ENCODE data around the gene SNTN. TPM values are rescaled to one million over a fixed set of nuclear protein-coding genes. Genes with fewer than 3 reads are reported as not detected.
A peak's percentile ranks its signal among the peaks of the same experiment; 100 is the strongest.

The SNTN gene
- total and polyA plus RNA-seq, 8 donors: 1.7 to 17.8 (median 10.5) TPM; not detected in 1

DNA sequence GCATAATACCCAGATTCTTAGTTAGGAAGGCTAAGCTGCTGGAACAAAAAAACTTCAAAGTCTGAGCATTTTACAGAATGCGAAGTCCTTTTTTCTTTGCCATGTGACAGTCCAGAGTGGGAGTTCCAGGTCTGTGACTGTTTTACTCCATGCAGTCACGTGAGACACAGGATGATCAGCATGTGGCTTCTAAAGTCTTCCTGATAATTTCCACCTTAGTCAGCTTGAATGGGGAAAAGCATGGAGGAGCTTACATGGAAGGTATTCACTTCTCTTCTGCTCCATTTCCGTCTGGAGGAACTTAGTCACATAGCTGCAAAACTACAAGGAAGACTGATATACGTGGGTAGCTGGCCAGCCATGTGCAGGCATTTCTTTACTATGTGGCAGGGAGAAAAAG lies 1.7 kb downstream of the SNTN start:
- no peaks in the 10 kb centered on the region for H3K36me3 ChIP-seq
- TF ChIP-seq, protein P1, sequence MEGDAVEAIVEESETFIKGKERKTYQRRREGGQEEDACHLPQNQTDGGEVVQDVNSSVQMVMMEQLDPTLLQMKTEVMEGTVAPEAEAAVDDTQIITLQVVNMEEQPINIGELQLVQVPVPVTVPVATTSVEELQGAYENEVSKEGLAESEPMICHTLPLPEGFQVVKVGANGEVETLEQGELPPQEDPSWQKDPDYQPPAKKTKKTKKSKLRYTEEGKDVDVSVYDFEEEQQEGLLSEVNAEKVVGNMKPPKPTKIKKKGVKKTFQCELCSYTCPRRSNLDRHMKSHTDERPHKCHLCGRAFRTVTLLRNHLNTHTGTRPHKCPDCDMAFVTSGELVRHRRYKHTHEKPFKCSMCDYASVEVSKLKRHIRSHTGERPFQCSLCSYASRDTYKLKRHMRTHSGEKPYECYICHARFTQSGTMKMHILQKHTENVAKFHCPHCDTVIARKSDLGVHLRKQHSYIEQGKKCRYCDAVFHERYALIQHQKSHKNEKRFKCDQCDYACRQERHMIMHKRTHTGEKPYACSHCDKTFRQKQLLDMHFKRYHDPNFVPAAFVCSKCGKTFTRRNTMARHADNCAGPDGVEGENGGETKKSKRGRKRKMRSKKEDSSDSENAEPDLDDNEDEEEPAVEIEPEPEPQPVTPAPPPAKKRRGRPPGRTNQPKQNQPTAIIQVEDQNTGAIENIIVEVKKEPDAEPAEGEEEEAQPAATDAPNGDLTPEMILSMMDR (IDR thresholded peaks at IDR 0.05): no peak
- no peaks in the 10 kb centered on the region for H3K27me3 ChIP-seq
- DNase-seq: no peak
- H3K4me1 ChIP-seq: no peaks in the 10 kb centered on the region
- intact Hi-C loops (cut with DNase I): no loop called here
- H3K4me3 ChIP-seq: no peak overlapping the region
- no peak overlapping the region for H3K27ac ChIP-seq
- no peak for ATAC-seq
- H3K9me3 ChIP-seq: no peaks in the 10 kb centered on the region

DNA sequence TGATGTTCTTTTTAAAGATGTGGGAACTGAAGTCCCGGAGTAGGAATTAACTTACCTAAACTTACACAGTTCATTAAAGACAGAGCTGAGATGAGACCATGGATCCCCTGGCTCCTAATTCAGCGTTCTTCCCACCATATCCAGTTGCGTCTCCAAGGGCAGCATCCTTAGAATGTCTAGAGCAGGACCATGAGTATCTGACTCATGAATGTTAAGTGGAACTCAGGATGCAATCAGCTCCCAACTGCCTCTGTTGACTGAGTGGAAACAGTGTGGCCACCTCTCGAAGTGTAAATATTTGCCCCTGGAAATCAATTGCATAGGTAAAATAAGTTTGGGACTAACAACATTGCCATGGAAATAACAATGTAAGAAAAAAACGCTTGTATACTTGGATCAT lies 2.5 kb downstream of the SNTN start:
- no peak overlapping the region for H3K27ac ChIP-seq
- TF ChIP-seq, protein P1 (IDR thresholded peaks at IDR 0.05): no peak
- H3K4me1 ChIP-seq: no peaks in the 10 kb centered on the region
- H3K4me3 ChIP-seq: no peak overlapping the region
- DNase-seq (no peak), ATAC-seq (peak; percentile 86)
- H3K36me3 ChIP-seq: no peaks in the 10 kb centered on the region
- H3K9me3 ChIP-seq: no peaks in the 10 kb centered on the region
- intact Hi-C loops (cut with DNase I): no loop called here
- no peaks in the 10 kb centered on the region for H3K27me3 ChIP-seq

DNA sequence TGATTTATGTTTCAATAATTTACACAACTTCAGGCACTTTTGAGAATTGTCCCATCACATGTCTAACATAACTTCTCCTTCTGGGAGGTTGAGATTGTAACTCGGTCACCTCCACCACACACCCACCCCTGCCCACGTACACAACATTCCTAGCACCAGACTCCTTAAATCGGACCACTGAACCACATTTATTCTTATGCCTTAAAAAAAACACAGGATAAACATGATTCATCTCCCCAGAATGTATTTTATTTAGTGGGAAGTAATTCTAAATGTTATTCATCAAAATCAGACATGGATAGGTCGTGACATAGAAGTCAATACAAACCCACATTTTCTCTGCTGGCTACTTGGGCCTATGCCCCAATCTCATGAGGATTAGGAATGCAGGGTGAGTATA lies 3.0 kb downstream of the SNTN start:
- ATAC-seq: peak; percentile 66
- DNase-seq: no peak
- Histone ChIP-seq H3K4me1 (no peaks in the 10 kb centered on the region), H3K36me3 (no peaks in the 10 kb centered on the region), H3K9me3 (no peaks in the 10 kb centered on the region), H3K4me3 (no peak overlapping the region), H3K27ac (no peak overlapping the region), H3K27me3 (no peaks in the 10 kb centered on the region)
- TF ChIP-seq, protein P1 (IDR thresholded peaks at IDR 0.05): no peak
- intact Hi-C loops (cut with DNase I): no loop called here

DNA sequence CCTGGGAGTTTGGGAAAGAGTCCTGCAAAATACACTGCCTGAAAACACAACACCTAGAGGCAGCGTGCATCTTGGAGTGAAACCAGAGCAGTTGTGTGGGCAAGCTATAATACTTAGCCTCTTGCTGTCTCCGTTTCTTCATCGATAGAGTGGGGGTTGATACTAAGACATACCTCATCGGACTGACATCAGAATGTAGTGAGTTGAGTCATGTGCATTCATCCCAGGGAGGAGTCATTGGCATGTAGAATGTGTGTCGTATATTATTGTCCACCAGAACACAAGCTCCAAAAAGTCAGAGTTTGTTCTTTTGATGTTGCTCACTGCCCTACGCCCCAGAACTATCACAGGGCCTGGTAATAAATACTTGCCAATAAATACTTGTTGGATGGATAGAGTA lies 4.3 kb downstream of the SNTN start:
- Histone ChIP-seq H3K36me3 (no peaks in the 10 kb centered on the region), H3K9me3 (no peaks in the 10 kb centered on the region), H3K27ac (no peak overlapping the region), H3K4me3 (no peak overlapping the region), H3K27me3 (no peaks in the 10 kb centered on the region), H3K4me1 (no peaks in the 10 kb centered on the region)
- intact Hi-C loops (cut with DNase I): no loop called here
- ATAC-seq (no peak), DNase-seq (no peak)
- TF ChIP-seq, protein P1 (IDR thresholded peaks at IDR 0.05): no peak

DNA sequence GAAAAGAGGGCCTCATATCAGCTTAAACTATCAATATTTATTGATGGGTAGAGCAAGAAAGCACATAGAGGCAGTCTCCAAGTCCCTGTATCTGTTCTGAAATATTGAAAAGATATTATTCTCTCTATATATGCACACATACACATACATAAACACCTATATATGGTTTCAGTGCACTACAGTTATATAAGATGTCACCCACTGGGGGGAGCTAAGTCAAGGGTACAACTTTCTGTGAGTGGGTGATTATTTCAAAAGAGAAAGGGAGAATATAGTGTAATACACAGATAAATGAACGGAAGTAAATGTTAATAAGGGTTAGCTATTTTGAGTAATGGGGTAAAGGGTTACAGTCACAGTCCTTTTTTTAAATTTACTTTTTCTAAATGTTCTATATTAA lies 8.8 kb downstream of the SNTN start:
- no peaks in the 10 kb centered on the region for H3K9me3 ChIP-seq
- H3K4me3 ChIP-seq: no peak overlapping the region
- intact Hi-C loops (cut with DNase I): no loop called here
- TF ChIP-seq, protein P1 (IDR thresholded peaks at IDR 0.05): no peak
- H3K4me1 ChIP-seq: no peaks in the 10 kb centered on the region
- DNase-seq (no peak), ATAC-seq (no peak)
- H3K36me3 ChIP-seq: no peaks in the 10 kb centered on the region
- H3K27ac ChIP-seq: no peak overlapping the region
- no peaks in the 10 kb centered on the region for H3K27me3 ChIP-seq

All from left lung (tissue), 10 donors.